Large intestine (tissue), 3 donors: ENCODE measurements around the gene CCDC60. TPM values are rescaled to one million over a fixed set of nuclear protein-coding genes. Genes with fewer than 3 reads are reported as not detected.
"Not testable (repeated sequence)": the region's sequence is repeated elsewhere in the genome, so short reads cannot be mapped to it uniquely, and the experiment has no call there.

Experiments used
- DNase-seq, 2 donors: peaks; one replicate each; pipeline versions ENCODE4 v3.0.0 to v3.0.0-alpha.2; 2013
- H3K27ac ChIP-seq: one replicate; pipeline ENCODE4 v1.5.1; 2013; ENCODE audit warnings: low read length
- H3K27me3 ChIP-seq: 2 replicates; pipeline ENCODE4 v1.6.1; 2013; ENCODE audit warnings: low read length; ENCODE audit not compliant: control insufficient read depth, insufficient read depth
- H3K36me3 ChIP-seq: 2 replicates; pipeline ENCODE4 v1.6.1; 2013; ENCODE audit warnings: low read length; ENCODE audit not compliant: control insufficient read depth, insufficient read depth
- H3K4me1 ChIP-seq: one replicate; pipeline ENCODE4 v1.6.1; 2013; ENCODE audit warnings: low read length; ENCODE audit not compliant: control insufficient read depth, insufficient read depth
- H3K4me3 ChIP-seq: one replicate; pipeline ENCODE4 v1.5.1; 2013; ENCODE audit warnings: low read length
- H3K9me3 ChIP-seq: one replicate; pipeline ENCODE4 v1.6.1; 2013; ENCODE audit warnings: mild to moderate bottlenecking, low read depth, low read length, moderate library complexity; ENCODE audit not compliant: control insufficient read depth
- WGBS: methylation state at CpG from one replicate; pipeline ENCODE4 v1.1.5; 2013; ENCODE audit warnings: low lambda C conversion rate; ENCODE audit not compliant: insufficient coverage; 5-methylcytosine and 5-hydroxymethylcytosine counted together
- polyA plus RNA-seq: library from polyadenylated mRNA; unstranded; fragments of 120-200 nt; gene quantifications from one replicate; pipeline ENCODE4 v1.2.1, GENCODE V29; 2013

Gene CCDC60
- polyA plus RNA-seq, 1 donor = 0.01 TPM

- no peak overlapping the region for H3K27ac ChIP-seq
- no peaks in the 10 kb centered on the region for H3K36me3 ChIP-seq
- H3K4me3 ChIP-seq = no peak overlapping the region
- 46% methylated on average over 5 of the region's 11 CpGs for WGBS
- peaks cover 9% of the 10 kb centered on the region for H3K27me3 ChIP-seq
- H3K4me1 ChIP-seq = no peaks in the 10 kb centered on the region
- H3K9me3 ChIP-seq = no peaks in the 10 kb centered on the region
- no peak for DNase-seq
These were observed 4.2 kb downstream of the CCDC60 start for GRCh38 chr12:119338593-119339363.

- Histone ChIP-seq H3K36me3 (no peaks in the 10 kb centered on the region), H3K27ac (no peak overlapping the region), H3K9me3 (no peaks in the 10 kb centered on the region), H3K4me3 (no peak overlapping the region), H3K27me3 (no peaks in the 10 kb centered on the region), H3K4me1 (no peaks in the 10 kb centered on the region)
- no CpG with 5 or more reads among the region's 7 CpGs for WGBS
- DNase-seq = no peak
These were observed 6.0 kb downstream of the CCDC60 start for GRCh38 chr12:119340578-119340977.

- no peak overlapping the region for H3K4me3 ChIP-seq
- H3K9me3 ChIP-seq = no peaks in the 10 kb centered on the region
- H3K36me3 ChIP-seq = no peaks in the 10 kb centered on the region
- no peak overlapping the region for H3K27ac ChIP-seq
- DNase-seq = no peak
- 60% methylated on average over 1 of the region's 5 CpGs for WGBS
- no peaks in the 10 kb centered on the region for H3K27me3 ChIP-seq
- no peaks in the 10 kb centered on the region for H3K4me1 ChIP-seq
These were observed 6.5 kb downstream of the CCDC60 start for GRCh38 chr12:119341020-119341419.

GRCh38 chr12:119341988-119342387, 7.5 kb downstream of the CCDC60 start:
- no peak for DNase-seq
- Histone ChIP-seq H3K27ac (no peak overlapping the region), H3K4me1 (no peaks in the 10 kb centered on the region), H3K9me3 (no peaks in the 10 kb centered on the region), H3K27me3 (no peaks in the 10 kb centered on the region), H3K36me3 (no peaks in the 10 kb centered on the region), H3K4me3 (no peak overlapping the region)
- WGBS = no CpG with 5 or more reads among the region's 2 CpGs

GRCh38 chr12:119343130-119343529, 8.6 kb downstream of the CCDC60 start:
- no peaks in the 10 kb centered on the region for H3K9me3 ChIP-seq
- no CpG with 5 or more reads among the region's 7 CpGs for WGBS

GRCh38 chr12:119354172-119354571, 19.6 kb downstream of the CCDC60 start:
- no peaks in the 10 kb centered on the region for H3K27me3 ChIP-seq
- WGBS = 20% methylated on average over 1 of the region's 4 CpGs
- H3K9me3 ChIP-seq = no peaks in the 10 kb centered on the region
- DNase-seq = no peak
- no peak overlapping the region for H3K27ac ChIP-seq
- no peaks in the 10 kb centered on the region for H3K4me1 ChIP-seq
- no peaks in the 10 kb centered on the region for H3K36me3 ChIP-seq
- no peak overlapping the region for H3K4me3 ChIP-seq

More at GRCh38 chr12:119343130-119343529, 8.6 kb downstream of the CCDC60 start:
- Histone ChIP-seq H3K27me3 (no peaks in the 10 kb centered on the region), H3K36me3 (no peaks in the 10 kb centered on the region), H3K27ac (no peak overlapping the region), H3K4me1 (no peaks in the 10 kb centered on the region), H3K4me3 (no peak overlapping the region)
- DNase-seq = no peak

GRCh38 chr12:119360366-119360765, 25.8 kb downstream of the CCDC60 start:
- H3K27me3 ChIP-seq, H3K27ac ChIP-seq, H3K4me1 ChIP-seq, H3K4me3 ChIP-seq, DNase-seq, H3K36me3 ChIP-seq, H3K9me3 ChIP-seq: not testable (repeated sequence)
- no CpG with 5 or more reads among the region's 33 CpGs for WGBS

- DNase-seq = no peak
- Histone ChIP-seq H3K9me3 (peaks cover 3% of the 10 kb centered on the region), H3K4me3 (no peak overlapping the region), H3K4me1 (no peaks in the 10 kb centered on the region), H3K27ac (no peak overlapping the region), H3K27me3 (no peaks in the 10 kb centered on the region), H3K36me3 (no peaks in the 10 kb centered on the region)
- 94% methylated on average over 3 of the region's 4 CpGs for WGBS
These were observed 28.5 kb downstream of the CCDC60 start for GRCh38 chr12:119363037-119363436.

GRCh38 chr12:119363490-119363889, 29.0 kb downstream of the CCDC60 start:
- no peak for DNase-seq
- Histone ChIP-seq H3K4me3 (no peak overlapping the region), H3K9me3 (peaks cover 3% of the 10 kb centered on the region), H3K36me3 (no peaks in the 10 kb centered on the region), H3K27me3 (no peaks in the 10 kb centered on the region), H3K4me1 (no peaks in the 10 kb centered on the region), H3K27ac (no peak overlapping the region)
- 100% methylated on average over 1 of the region's 1 CpG for WGBS

GRCh38 chr12:119365451-119365850, 30.9 kb downstream of the CCDC60 start:
- no peaks in the 10 kb centered on the region for H3K4me1 ChIP-seq
- 20% methylated on average over 1 of the region's 3 CpGs for WGBS
- H3K27ac ChIP-seq = no peak overlapping the region
- no peak for DNase-seq
- no peaks in the 10 kb centered on the region for H3K27me3 ChIP-seq
- H3K36me3 ChIP-seq = no peaks in the 10 kb centered on the region
- no peak overlapping the region for H3K4me3 ChIP-seq
- peaks cover 3% of the 10 kb centered on the region for H3K9me3 ChIP-seq

- Histone ChIP-seq H3K9me3 (peaks cover 2% of the 10 kb centered on the region), H3K4me3 (no peak overlapping the region), H3K27ac (no peak overlapping the region), H3K4me1 (no peaks in the 10 kb centered on the region), H3K27me3 (no peaks in the 10 kb centered on the region), H3K36me3 (no peaks in the 10 kb centered on the region)
- no CpG with 5 or more reads among the region's 6 CpGs for WGBS
- DNase-seq = no peak
These were observed 31.5 kb downstream of the CCDC60 start for GRCh38 chr12:119366007-119366406.
